GM21390 (cell line): Measurements from ENCODE around the gene MED10.

Source experiments
- ATAC-seq: cut with Tn5 transposase; IDR thresholded peaks from one replicate; pipeline ENCODE4 v1.9.1; 2021; ENCODE audit not compliant: unreplicated experiment

The MED10 gene

GRCh38 chr5:6399980-6400910 is 21.9 kb upstream of the MED10 start:
- no peak for ATAC-seq

GRCh38 chr5:6398570-6399230 is 20.4 kb upstream of the MED10 start:
- ATAC-seq, result no peak

- ATAC-seq, result no peak
Measured at GRCh38 chr5:6397536-6398269, 19.4 kb upstream of the MED10 start.

- no peak for ATAC-seq
Measured at GRCh38 chr5:6396836-6397535, 18.6 kb upstream of the MED10 start.

GRCh38 chr5:6396043-6396442 is 17.7 kb upstream of the MED10 start:
- ATAC-seq, result no peak

- no peak for ATAC-seq
Measured at GRCh38 chr5:6395621-6396020, 17.3 kb upstream of the MED10 start.

GRCh38 chr5:6395102-6395445 is 16.7 kb upstream of the MED10 start:
- no peak for ATAC-seq

- no peak for ATAC-seq
Measured at GRCh38 chr5:6394429-6395101, 16.2 kb upstream of the MED10 start.

- peak; percentile 61 for ATAC-seq
Measured at GRCh38 chr5:6393596-6394194, 15.3 kb upstream of the MED10 start.

GRCh38 chr5:6392561-6392960 is 14.2 kb upstream of the MED10 start:
- ATAC-seq, result no peak

- ATAC-seq, result no peak
Measured at GRCh38 chr5:6391151-6391550, 12.8 kb upstream of the MED10 start.

GRCh38 chr5:6389946-6390530 is 11.7 kb upstream of the MED10 start:
- no peak for ATAC-seq

GRCh38 chr5:6389397-6389796 is 11.1 kb upstream of the MED10 start:
- ATAC-seq, result no peak

GRCh38 chr5:6387970-6388369 is 9.6 kb upstream of the MED10 start:
- ATAC-seq, result no peak

- ATAC-seq, result no peak
Measured at GRCh38 chr5:6386271-6386670, 7.9 kb upstream of the MED10 start.

- no peak for ATAC-seq
Measured at GRCh38 chr5:6384856-6385255, 6.5 kb upstream of the MED10 start.

- ATAC-seq, result no peak
Measured at GRCh38 chr5:6383376-6383775, 5.0 kb upstream of the MED10 start.

- ATAC-seq, result no peak
Measured at GRCh38 chr5:6379246-6379645, 899 bp upstream of the MED10 start.

- ATAC-seq, result peak; percentile 33
Measured at GRCh38 chr5:6378766-6379103, 388 bp upstream of the MED10 start.

GRCh38 chr5:6377582-6377904 is 804 bp downstream of the MED10 start:
- no peak for ATAC-seq
